K562 (cell line): ENCODE measurements around the gene CCDC136. TPM values are rescaled to one million over a fixed set of nuclear protein-coding genes. Genes with fewer than 3 reads are reported as not detected.

ENCODE experiments used
- DDX20 ChIP-seq: fragments of 450-650 bp; IDR thresholded peaks from 2 replicates; pipeline ENCODE4 v1.6.1; 2016; ENCODE audit warnings: missing genetic modification characterization, low read depth, mild to moderate bottlenecking, missing compliant biosample characterization, moderate library complexity
- GABPA ChIP-seq: fragments of 200-800 bp; sonication (Bioruptor generic); conservative IDR thresholded peaks from 2 replicates; pipeline ENCODE4 v1.6.1; 2016; ENCODE audit warnings: low read depth, missing genetic modification characterization, missing compliant biosample characterization
- HMGN3 ChIP-seq: IDR thresholded peaks from 2 replicates; pipeline ENCODE4 v1.6.1; 2011; ENCODE audit warnings: borderline replicate concordance, low read depth, mild to moderate bottlenecking, mixed read lengths, low read length; ENCODE audit not compliant: insufficient read length; ENCODE audit errors: extremely low read depth
- HSF4 ChIP-seq: fragments of 250-450 bp; sonication (Bioruptor Pico); IDR thresholded peaks from 2 replicates; pipeline ENCODE4 v2.1.2; 2022; ENCODE audit warnings: mild to moderate bottlenecking, moderate library complexity, borderline replicate concordance
- MBD2 ChIP-seq: sonication (generic); IDR thresholded peaks from 2 replicates; pipeline ENCODE4 v1.6.1; 2016; ENCODE audit warnings: low read depth, borderline replicate concordance
- MYC ChIP-seq, 2 experiments: fragments of 250-450 bp in 1 of 2; sonication (Bioruptor Pico) in 1 of 2; IDR thresholded peaks; 2 replicates each; pipeline versions ENCODE4 v1.5.1 to v1.6.1; 2012 to 2021; ENCODE audit warnings: low read depth in 2 of 2, borderline replicate concordance in 1 of 2, improper control_type of control experiment in 1 of 2, low read length in 1 of 2, mild to moderate bottlenecking in 1 of 2, moderate library complexity in 1 of 2
- NFXL1 ChIP-seq: fragments of 450-650 bp; formaldehyde crosslinking; IDR thresholded peaks from 2 replicates; pipeline ENCODE4 v1.4.0; 2021; ENCODE audit warnings: mild to moderate bottlenecking
- NR1H2 ChIP-seq: sonication (generic); formaldehyde crosslinking; IDR thresholded peaks from 2 replicates; pipeline ENCODE4 v1.4.0; 2020; ENCODE audit warnings: mild to moderate bottlenecking, missing genetic modification reagents
- NRF1 ChIP-seq, 2 experiments: fragments of 450-650 bp; IDR thresholded peaks in 1 of 2; conservative IDR thresholded peaks in 1 of 2; 2 replicates each; pipeline ENCODE4 v1.6.1; 2014; ENCODE audit warnings: mild to moderate bottlenecking in 2 of 2
- PTTG1 ChIP-seq: fragments of 450-650 bp; IDR thresholded peaks from 2 replicates; pipeline ENCODE4 v1.6.1; 2016; ENCODE audit warnings: low read depth, mild to moderate bottlenecking, missing genetic modification characterization, missing compliant biosample characterization
- RBM14 ChIP-seq: fragments of 200-400 bp; formaldehyde crosslinking; IDR thresholded peaks from 2 replicates; pipeline ENCODE4 v1.6.1; 2018; ENCODE audit warnings: low read depth, mild to moderate bottlenecking, low read length, moderate library complexity, borderline replicate concordance; ENCODE audit not compliant: insufficient read depth
- RBM17 ChIP-seq: fragments of 200-400 bp; formaldehyde crosslinking; IDR thresholded peaks from 2 replicates; pipeline ENCODE4 v1.6.1; 2017; ENCODE audit warnings: low read depth, mild to moderate bottlenecking, low read length, borderline replicate concordance
- SREBF2 ChIP-seq: sonication (generic); formaldehyde crosslinking; IDR thresholded peaks from 2 replicates; pipeline ENCODE4 v1.4.0; 2020; ENCODE audit warnings: mild to moderate bottlenecking, missing genetic modification reagents
- SRSF7 ChIP-seq: fragments of 200-400 bp; formaldehyde crosslinking; optimal IDR thresholded peaks from 2 replicates; pipeline ENCODE3; 2017; ENCODE audit warnings: mild to moderate bottlenecking, low read depth, low read length
- ZNF12 ChIP-seq: sonication (generic); formaldehyde crosslinking; IDR thresholded peaks from 2 replicates; pipeline ENCODE4 v1.4.0; 2020; ENCODE audit warnings: mild to moderate bottlenecking, missing genetic modification reagents
- ZNF239 ChIP-seq: fragments of 250-450 bp; sonication (Bioruptor Pico); IDR thresholded peaks from 2 replicates; pipeline ENCODE4 v1.4.0; 2020; ENCODE audit warnings: mild to moderate bottlenecking
- polyA plus RNA-seq, 8 experiments: library from polyadenylated mRNA; depleted of rRNA in 4 of 8; stranded (reverse) in 5 of 8; unstranded in 3 of 8; fragments of >200 nt; fragmentation: Nextera tagmentation in 2 of 8; fragmentation: Illumina TruSeq in 1 of 8; extraction: Ambion mirVana in 2 of 8; extraction: Trizol in 1 of 8; gene quantifications; 2 replicates each; pipeline versions ENCODE4 v1.2.1 to v1.2.3, GENCODE V29; 2011 to 2014; ENCODE audit warnings: inconsistent platforms in 1 of 8, missing spikeins in 1 of 8
- total RNA-seq, 7 experiments: library from RNA; depleted of rRNA in 6 of 7; stranded (reverse); fragments of >200 nt in 6 of 7; fragmentation: Illumina TruSeq in 2 of 7; extraction: Trizol in 2 of 7; gene quantifications; 2 replicates each; pipeline versions ENCODE4 v1.2.1 to v1.2.3, GENCODE V29; 2011 to 2021; ENCODE audit warnings: low replicate concordance in 1 of 7
- TF ChIP-seq, protein P1 (sequence below): fragments of 250-450 bp; sonication (Bioruptor Pico); IDR thresholded peaks from 2 replicates; pipeline ENCODE4 v1.8.0; 2021; ENCODE audit warnings: borderline replicate concordance, mild to moderate bottlenecking, moderate library complexity; ENCODE audit not compliant: poor library complexity, severe bottlenecking
- TF ChIP-seq, protein P2 (sequence below): fragments of 450-650 bp; IDR thresholded peaks from 2 replicates; pipeline ENCODE4 v1.6.1; 2016; ENCODE audit warnings: antibody characterized with exemption
- TF ChIP-seq, protein P3 (sequence below): sonication (generic); formaldehyde crosslinking; IDR thresholded peaks from 2 replicates; pipeline ENCODE4 v1.8.1; 2023; ENCODE audit warnings: mild to moderate bottlenecking, missing genetic modification reagents, moderate library complexity
- TF ChIP-seq, protein P4 (sequence below): IDR thresholded peaks from 2 replicates; pipeline ENCODE4 v1.6.1; 2011; ENCODE audit warnings: borderline replicate concordance, low read depth, mild to moderate bottlenecking, moderate library complexity, low read length; ENCODE audit not compliant: insufficient read depth, poor library complexity, severe bottlenecking

Gene CCDC136
- total and polyA plus RNA-seq, 9 of the 15 experiments (the other 6 are each of a cell fraction or from before 2014, with no cell fraction given), result 2.4 to 40.8 (median 26.5) TPM

DNA sequence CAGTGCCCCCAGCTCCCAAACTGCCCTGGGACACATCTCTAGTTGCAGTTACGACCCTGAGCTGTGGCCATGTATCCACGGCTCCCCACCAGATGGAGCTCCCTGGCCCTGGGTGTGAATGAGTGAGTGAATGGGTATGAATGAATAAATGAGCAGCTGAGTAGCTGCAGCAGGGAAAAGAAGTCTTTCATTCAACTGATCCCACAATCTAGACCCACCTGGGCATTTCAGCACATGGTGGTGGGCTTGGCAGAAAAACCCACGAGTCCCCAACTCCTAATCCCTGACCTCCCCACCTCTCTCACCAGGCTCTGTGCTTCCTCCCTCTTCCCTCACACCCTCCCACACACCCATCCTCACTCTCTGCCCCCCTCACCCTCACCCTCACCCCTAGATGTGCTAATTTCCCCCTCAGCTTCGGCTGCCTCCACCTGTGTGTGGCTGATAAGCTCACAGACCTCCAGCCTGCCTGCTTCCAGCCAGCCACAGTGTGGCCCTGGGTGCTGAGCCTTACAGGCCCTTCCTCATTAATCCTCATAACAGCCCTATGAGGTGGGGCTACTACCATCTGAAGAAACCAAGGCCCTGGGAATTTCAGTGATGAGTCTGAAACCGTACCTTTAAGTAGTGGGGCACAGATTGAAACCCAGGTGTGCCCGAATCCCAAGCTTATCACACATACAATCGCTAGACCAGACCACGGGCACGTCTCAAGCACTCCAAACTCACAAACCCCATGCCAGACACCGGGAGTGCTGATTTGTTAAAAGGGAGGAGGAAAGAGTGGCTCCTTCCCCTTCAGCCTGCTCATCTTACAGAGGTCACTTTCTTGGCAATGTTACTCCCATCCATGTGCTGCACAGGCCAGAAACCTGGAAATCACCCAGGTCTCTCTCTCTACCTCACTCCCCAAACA, 68.6 kb downstream of the CCDC136 start (continued):
- TF ChIP-seq PTTG1 (tag) (no peak), MYC (IDR thresholded peaks at IDR 0.05; ENCODE audit: low read depth, low read length) (no peak; the same call in 1 of the 2 replicates), MYC (CRISPR knock-in tag; IDR thresholded peaks at IDR 0.05; ENCODE audit: borderline replicate concordance, low read depth) (peak; percentile 72), RBM17 (no peak), SREBF2 (CRISPR knock-in tag) (peak; percentile 72; the same call in 1 of the 2 replicates), GABPA (tag) (no peak), HMGN3 (peak; percentile 66), NRF1 (conservative IDR thresholded peaks at IDR 0.05 in 1 of 2, IDR thresholded peaks at IDR 0.05 in 1 of 2) (peak; percentile 13 to 47; a peak in 2 of 4 replicates), MBD2 (peak; percentile 71), NFXL1 (CRISPR knock-in tag) (peak; percentile 76; the same call in 1 of the 2 replicates), ZNF239 (CRISPR knock-in tag) (no peak), RBM14 (no peak), SRSF7 (no peak), NR1H2 (CRISPR knock-in tag) (no peak), ZNF12 (no peak), HSF4 (CRISPR knock-in tag) (no peak), DDX20 (no peak)
- TF ChIP-seq, protein P1, sequence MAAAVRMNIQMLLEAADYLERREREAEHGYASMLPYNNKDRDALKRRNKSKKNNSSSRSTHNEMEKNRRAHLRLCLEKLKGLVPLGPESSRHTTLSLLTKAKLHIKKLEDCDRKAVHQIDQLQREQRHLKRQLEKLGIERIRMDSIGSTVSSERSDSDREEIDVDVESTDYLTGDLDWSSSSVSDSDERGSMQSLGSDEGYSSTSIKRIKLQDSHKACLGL (CRISPR knock-in tag), result no peak
- TF ChIP-seq, protein P2, sequence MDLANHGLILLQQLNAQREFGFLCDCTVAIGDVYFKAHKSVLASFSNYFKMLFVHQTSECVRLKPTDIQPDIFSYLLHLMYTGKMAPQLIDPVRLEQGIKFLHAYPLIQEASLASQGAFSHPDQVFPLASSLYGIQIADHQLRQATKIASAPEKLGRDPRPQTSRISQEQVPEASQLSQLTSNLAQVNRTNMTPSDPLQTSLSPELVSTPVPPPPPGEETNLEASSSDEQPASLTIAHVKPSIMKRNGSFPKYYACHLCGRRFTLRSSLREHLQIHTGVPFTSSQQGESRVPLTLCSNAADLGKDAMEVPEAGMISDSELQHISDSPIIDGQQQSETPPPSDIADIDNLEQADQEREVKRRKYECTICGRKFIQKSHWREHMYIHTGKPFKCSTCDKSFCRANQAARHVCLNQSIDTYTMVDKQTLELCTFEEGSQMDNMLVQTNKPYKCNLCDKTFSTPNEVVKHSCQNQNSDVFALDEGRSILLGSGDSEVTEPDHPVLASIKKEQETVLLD, result peak; percentile 96
- TF ChIP-seq, protein P3, sequence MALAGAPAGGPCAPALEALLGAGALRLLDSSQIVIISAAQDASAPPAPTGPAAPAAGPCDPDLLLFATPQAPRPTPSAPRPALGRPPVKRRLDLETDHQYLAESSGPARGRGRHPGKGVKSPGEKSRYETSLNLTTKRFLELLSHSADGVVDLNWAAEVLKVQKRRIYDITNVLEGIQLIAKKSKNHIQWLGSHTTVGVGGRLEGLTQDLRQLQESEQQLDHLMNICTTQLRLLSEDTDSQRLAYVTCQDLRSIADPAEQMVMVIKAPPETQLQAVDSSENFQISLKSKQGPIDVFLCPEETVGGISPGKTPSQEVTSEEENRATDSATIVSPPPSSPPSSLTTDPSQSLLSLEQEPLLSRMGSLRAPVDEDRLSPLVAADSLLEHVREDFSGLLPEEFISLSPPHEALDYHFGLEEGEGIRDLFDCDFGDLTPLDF (CRISPR knock-in tag), result peak; percentile 9
- TF ChIP-seq, protein P4, sequence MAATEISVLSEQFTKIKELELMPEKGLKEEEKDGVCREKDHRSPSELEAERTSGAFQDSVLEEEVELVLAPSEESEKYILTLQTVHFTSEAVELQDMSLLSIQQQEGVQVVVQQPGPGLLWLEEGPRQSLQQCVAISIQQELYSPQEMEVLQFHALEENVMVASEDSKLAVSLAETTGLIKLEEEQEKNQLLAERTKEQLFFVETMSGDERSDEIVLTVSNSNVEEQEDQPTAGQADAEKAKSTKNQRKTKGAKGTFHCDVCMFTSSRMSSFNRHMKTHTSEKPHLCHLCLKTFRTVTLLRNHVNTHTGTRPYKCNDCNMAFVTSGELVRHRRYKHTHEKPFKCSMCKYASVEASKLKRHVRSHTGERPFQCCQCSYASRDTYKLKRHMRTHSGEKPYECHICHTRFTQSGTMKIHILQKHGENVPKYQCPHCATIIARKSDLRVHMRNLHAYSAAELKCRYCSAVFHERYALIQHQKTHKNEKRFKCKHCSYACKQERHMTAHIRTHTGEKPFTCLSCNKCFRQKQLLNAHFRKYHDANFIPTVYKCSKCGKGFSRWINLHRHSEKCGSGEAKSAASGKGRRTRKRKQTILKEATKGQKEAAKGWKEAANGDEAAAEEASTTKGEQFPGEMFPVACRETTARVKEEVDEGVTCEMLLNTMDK, result peak; percentile 11
